ENCODE results near the gene SNCAIP.

SNCAIP gene

DNA sequence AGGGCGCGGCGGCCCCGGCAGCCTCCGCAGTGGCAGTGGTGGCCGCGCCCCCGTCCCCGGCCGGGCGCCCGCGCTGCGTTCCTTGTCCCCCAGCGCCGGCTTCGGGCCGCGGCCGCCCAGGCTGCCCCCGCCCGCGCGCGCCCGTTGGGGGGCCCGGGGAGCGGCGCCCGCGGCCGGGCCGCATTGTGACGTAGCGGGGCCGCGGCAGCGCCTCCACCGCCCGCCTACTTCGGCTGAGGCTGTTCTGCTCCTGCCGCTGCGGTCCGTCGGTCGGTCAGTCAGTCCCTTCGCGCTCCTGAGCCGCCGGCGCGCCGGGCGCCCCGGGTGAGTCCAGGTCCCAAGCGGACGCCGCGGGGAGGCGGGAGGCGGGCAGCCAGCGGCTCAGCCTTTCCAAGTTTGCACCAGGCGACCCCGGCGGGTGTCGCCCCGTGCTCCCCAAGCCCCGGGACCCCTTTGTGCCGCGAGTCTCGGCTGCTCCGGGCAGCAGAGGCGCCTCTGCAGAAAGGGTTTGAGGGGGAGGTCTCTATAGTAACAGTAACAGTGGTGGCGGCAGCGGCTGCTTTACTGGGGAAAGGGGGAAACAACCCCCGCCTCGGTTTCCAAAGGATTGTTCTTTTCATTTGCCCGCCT is at the start of gene SNCAIP:
SNCAIP (plus strand) TSS at position 277 of the 630 bp plus-strand sequence. CDS start 78,898 bp downstream, outside the sequence.
- no peak for DNase-seq (ENCODE audit: low read depth in 1 of 2, low spot score in 1 of 2)

- DNase-seq (ENCODE audit: low read depth in 1 of 2, low spot score in 1 of 2) = no peak
Measured at GRCh38 chr5:122263352-122264030, 48.5 kb upstream of the SNCAIP start.

DNA sequence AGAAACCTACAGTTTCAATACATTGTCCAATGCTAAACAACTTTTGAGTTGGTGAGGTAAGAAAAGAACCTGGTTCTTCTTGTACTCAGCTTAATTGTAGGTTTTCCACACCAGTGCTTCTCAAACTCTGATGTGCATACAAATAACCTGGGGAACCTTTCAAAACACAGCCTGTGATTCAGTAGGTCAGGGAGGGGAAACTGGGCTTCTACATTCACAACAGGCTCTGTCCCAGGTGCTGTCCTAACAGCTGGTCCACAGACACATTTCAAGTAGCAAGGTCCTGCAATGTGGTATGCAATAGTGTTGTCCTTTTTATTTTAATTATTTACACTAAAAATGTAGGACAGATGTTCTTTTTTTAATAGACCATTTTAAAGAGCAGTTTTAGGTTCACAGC is 47.4 kb upstream of the SNCAIP start:
- no peak for DNase-seq (ENCODE audit: low read depth in 1 of 2, low spot score in 1 of 2)

- DNase-seq (ENCODE audit: low read depth in 1 of 2, low spot score in 1 of 2) = no peak
Measured at GRCh38 chr5:122267185-122267584, 44.9 kb upstream of the SNCAIP start.

DNA sequence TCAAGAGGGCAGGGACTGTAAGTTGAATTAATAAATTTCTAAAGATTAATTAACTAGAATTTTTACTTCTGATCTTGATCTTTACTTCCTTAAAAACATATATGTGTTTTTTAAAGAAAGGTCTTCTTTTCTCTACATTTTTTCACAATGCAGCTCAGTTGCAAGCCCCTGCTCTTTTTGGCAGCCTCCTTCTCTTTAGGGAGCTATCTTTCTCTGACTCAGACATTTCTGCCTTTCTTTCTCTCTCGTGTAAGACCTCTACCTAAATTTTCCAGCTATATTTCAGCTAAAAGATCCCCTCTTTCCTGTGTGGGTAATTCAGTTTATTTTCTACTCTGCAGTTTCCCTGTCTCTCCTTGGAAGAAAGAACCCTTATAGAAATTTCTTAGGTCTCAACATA is 38.3 kb upstream of the SNCAIP start:
- no peak for DNase-seq (ENCODE audit: low read depth in 1 of 2, low spot score in 1 of 2)

GRCh38 chr5:122283592-122283991 is 28.4 kb upstream of the SNCAIP start:
- DNase-seq (ENCODE audit: low read depth in 1 of 2, low spot score in 1 of 2) = no peak

DNA sequence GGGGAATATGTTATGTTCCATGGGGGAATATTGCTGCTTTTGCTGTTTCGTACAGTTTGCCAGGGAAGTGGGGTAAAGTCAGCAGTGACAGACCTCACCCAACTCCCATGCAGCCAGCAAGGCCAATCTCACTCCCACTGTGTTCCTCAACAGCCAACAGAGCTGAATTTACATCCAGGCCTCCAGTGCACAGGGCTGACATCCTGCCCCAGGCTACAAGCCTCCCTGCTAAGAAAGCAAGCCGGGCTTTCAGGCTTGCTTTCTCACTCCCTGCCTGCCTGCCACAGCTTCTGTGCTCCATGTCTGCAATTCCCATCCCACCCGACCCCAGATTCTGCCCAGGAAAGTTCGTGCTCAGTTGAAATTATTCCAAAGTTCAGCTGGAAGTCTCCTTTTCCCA is 25.5 kb upstream of the SNCAIP start:
- no peak for DNase-seq (ENCODE audit: low read depth in 1 of 2, low spot score in 1 of 2)

DNA sequence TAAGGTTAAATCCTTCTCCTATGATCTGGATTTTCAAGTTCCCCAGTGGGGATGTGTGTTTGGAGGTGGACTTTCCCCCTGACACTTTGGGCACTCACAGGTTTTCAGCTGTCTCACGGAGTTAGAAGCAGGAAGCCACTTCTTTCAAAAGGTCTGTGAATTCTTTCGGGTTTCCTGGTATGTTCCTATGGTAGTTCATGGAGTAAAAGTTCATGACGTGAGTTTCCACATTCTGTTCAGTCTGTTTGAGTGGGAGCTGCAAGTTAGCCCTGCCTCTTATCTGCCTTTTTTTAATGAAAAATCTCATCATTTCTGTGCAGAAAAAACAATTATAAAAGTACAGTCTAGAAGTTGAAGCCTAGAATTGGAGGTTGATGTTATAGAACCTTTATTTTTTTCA is 24.9 kb upstream of the SNCAIP start:
- DNase-seq (ENCODE audit: low read depth in 1 of 2, low spot score in 1 of 2) = no peak

GRCh38 chr5:122291000-122291901 is 20.8 kb upstream of the SNCAIP start:
- DNase-seq (ENCODE audit: low read depth in 1 of 2, low spot score in 1 of 2) = no peak

DNA sequence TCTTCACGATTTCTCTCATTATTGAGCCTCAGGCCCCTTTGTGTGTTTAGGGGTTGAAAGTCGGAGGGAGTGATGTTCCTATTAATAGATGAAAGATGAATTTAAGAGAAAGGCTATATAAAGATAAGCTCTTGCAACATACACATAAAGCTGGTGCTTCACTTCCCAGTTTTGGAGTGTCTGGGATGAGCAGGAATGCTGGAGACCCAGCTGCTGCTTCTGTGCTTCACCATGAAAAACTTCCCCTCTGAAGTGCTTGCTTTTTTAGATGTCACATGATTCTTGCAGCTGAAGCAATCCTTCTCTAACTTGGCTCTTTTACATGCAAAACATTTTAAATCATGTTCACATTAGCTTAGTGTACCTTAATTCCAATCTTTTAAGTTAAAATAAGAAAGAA is 19.7 kb upstream of the SNCAIP start:
- DNase-seq (ENCODE audit: low read depth in 1 of 2, low spot score in 1 of 2) = no peak

- no peak for DNase-seq (ENCODE audit: low read depth in 1 of 2, low spot score in 1 of 2)
Measured at GRCh38 chr5:122295138-122295537, 16.9 kb upstream of the SNCAIP start.

GRCh38 chr5:122296871-122297270 is 15.2 kb upstream of the SNCAIP start:
- no peak for DNase-seq (ENCODE audit: low read depth in 1 of 2, low spot score in 1 of 2)

DNA sequence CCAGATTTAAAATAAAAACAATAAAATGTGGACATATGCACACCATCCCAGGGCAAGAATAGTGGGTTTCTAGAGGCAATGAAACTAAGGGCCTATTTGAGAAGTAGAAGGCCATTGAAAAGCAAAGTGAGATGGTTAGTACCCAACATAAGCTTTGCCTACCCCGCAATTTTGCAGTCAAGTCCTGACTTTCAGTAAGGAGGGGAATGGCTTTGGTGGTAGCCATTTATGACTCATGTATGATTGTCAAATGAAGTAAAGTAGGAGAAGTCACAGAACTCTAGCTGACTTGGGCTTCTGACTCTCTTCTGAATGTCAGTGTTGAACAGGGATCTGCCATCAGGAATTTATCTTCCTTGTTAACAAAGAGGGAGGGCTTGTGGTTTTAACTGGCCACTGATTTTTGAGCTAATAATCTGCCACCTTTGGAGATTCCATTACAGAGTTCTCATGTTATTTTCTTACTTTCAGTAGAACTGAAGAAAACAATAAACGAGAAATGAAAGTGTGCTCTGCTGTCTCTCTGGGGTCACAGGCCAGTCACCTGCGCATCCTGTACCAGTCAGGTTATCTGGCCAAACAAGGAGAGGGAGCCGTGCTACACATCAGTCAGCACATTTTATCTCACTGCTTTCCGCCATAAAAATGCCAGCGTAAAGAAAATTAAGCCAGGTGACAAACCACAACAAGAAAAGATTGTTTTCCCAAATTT is 14.3 kb upstream of the SNCAIP start:
- no peak for DNase-seq (ENCODE audit: low read depth in 1 of 2, low spot score in 1 of 2)

DNA sequence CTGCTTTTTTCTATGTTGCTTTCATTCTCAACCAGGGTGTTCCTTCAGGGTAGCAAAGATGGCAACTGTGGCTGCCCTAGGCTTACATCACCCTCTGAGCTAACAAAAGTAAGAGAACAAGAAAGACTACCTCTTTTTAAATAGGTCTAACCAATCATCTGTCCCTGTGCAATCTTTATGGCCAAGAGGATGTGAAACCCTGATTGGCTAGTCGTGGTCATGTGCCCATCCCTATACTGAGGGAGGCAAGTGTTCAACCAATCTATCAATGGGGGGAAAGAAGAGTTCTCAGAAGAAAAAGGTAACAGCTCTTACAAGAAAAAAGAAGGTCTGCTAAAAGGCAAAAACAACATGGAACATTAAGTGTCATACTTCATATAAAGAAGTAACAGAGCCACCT is 11.7 kb upstream of the SNCAIP start:
- no peak for DNase-seq (ENCODE audit: low read depth in 1 of 2, low spot score in 1 of 2)

GRCh38 chr5:122301016-122301415 is 11.0 kb upstream of the SNCAIP start:
- no peak for DNase-seq (ENCODE audit: low read depth in 1 of 2, low spot score in 1 of 2)

- DNase-seq (ENCODE audit: low read depth in 1 of 2, low spot score in 1 of 2) = no peak
Measured at GRCh38 chr5:122304471-122305215, 7.4 kb upstream of the SNCAIP start.

GRCh38 chr5:122306461-122306860 is 5.6 kb upstream of the SNCAIP start:
- no peak for DNase-seq (ENCODE audit: low read depth in 1 of 2, low spot score in 1 of 2)

DNA sequence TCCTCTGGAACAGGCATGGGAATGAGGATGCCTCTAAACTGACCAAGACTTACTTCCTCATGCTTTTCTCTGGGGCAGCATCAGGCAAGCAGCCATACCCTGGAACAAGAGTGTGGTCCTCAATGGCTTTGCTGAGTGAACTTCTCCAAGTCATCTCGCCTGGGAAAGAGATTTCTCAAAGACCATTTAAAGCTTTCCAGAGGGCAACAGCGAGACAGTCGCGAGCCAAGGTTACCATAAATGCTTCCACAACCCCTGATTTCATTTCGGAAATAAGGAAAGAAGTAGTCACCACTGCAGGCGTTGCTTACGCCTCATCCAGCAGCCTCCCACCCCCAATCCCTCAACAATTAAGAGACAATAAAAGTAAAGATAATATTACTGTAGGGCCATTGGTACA is 1.1 kb upstream of the SNCAIP start:
- DNase-seq (ENCODE audit: low read depth in 1 of 2, low spot score in 1 of 2) = no peak

DNA sequence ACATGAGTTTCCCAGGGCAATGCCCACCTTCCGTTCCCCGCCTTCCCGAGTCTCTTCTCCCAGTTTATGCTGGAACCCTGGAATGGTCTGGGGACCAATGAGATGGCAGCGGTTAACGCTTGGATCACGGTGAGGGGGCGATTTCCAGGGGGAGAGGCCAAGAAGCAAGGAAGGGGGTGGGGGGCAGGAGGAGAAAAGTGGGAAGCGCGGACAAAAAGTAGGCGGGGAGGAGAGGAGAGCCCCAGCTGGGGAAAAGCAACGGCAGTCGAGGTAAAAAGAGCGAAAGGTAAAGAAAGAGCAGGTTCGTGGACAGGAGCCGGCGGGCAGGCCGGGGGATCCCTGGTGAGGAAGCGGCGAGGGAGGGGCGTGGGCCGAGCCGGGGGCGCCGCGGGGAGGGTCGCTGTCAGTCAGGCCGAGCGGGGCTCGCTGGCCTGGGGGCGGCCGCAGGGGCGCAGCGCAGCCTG is 508 bp upstream of the SNCAIP start:
- no peak for DNase-seq (ENCODE audit: low read depth in 1 of 2, low spot score in 1 of 2)

- DNase-seq (ENCODE audit: low read depth in 1 of 2, low spot score in 1 of 2) = no peak
Measured at GRCh38 chr5:122312591-122313406, 762 bp downstream of the SNCAIP start.

Measured in activated CD4-positive, alpha-beta T cell treated with anti-CD3 and anti-CD28 coated beads, Interleukin-2, amount 50 U/mL, for 24 hours (primary cell).